Stimulated activated CD8-positive, alpha-beta memory T cell treated with anti-CD3 and anti-CD28 coated beads, Interleukin-15, amount 100 ng/mL, for 48 hours (primary cell): ENCODE measurements around the gene ADGRD1.

Experiments
- DNase-seq, 2 donors: peaks; one replicate each; pipeline ENCODE4 v3.0.0-alpha.2; 2020; ENCODE audit warnings: low read depth in 2 of 2

The ADGRD1 gene

GRCh38 chr12:131102991-131103668 is 149.4 kb downstream of the ADGRD1 start:
- no peak for DNase-seq

- DNase-seq, result no peak
Measured at GRCh38 chr12:131103669-131104462, 150.2 kb downstream of the ADGRD1 start.

GRCh38 chr12:131104463-131105350 is 151.0 kb downstream of the ADGRD1 start:
- DNase-seq, result peak; percentile 70 to 71

GRCh38 chr12:131105351-131105735 is 151.6 kb downstream of the ADGRD1 start:
- no peak for DNase-seq

- peak; percentile 61 to 68 for DNase-seq
Measured at GRCh38 chr12:131105736-131106348, 152.1 kb downstream of the ADGRD1 start.

GRCh38 chr12:131106349-131106941 is 152.7 kb downstream of the ADGRD1 start:
- DNase-seq, result no peak

GRCh38 chr12:131108177-131108955 is 154.7 kb downstream of the ADGRD1 start:
- no peak for DNase-seq

GRCh38 chr12:131111446-131111845 is 157.7 kb downstream of the ADGRD1 start:
- no peak for DNase-seq

- no peak for DNase-seq
Measured at GRCh38 chr12:131112021-131112420, 158.3 kb downstream of the ADGRD1 start.

GRCh38 chr12:131112700-131113290 is 159.1 kb downstream of the ADGRD1 start:
- DNase-seq, result no peak

GRCh38 chr12:131113568-131114270 is 160.0 kb downstream of the ADGRD1 start:
- DNase-seq, result no peak

GRCh38 chr12:131114271-131114670 is 160.6 kb downstream of the ADGRD1 start:
- no peak for DNase-seq

- no peak for DNase-seq
Measured at GRCh38 chr12:131114942-131115584, 161.4 kb downstream of the ADGRD1 start.

- no peak for DNase-seq
Measured at GRCh38 chr12:131115766-131116467, 162.2 kb downstream of the ADGRD1 start.

GRCh38 chr12:131116468-131117117 is 162.9 kb downstream of the ADGRD1 start:
- DNase-seq, result no peak

- no peak for DNase-seq
Measured at GRCh38 chr12:131117438-131118245, 163.9 kb downstream of the ADGRD1 start.

- no peak for DNase-seq
Measured at GRCh38 chr12:131118371-131118770, 164.7 kb downstream of the ADGRD1 start.
